ENCODE results near the gene TP53I13.

The TP53I13 gene

GRCh38 chr17:29612094-29612403 is 43.5 kb downstream of the TP53I13 start:
- H3K36me3 Mint-ChIP-seq (ENCODE audit: low read depth), result no peaks in the 10 kb centered on the region
- no peak overlapping the region for H3K4me3 Mint-ChIP-seq
- peaks cover 24% of the 10 kb centered on the region for H3K4me1 Mint-ChIP-seq (ENCODE audit: low read depth)
- no peaks in the 10 kb centered on the region for H3K9me3 Mint-ChIP-seq
- no peak overlapping the region for H3K27ac Mint-ChIP-seq
- peaks cover 7% of the 10 kb centered on the region for H3K27me3 Mint-ChIP-seq (ENCODE audit: low read depth)

GRCh38 chr17:29612404-29613280 is 44.1 kb downstream of the TP53I13 start:
- Mint-ChIP-seq H3K4me1 (ENCODE audit: low read depth) (peaks cover 25% of the 10 kb centered on the region), H3K27ac (no peak overlapping the region), H3K36me3 (ENCODE audit: low read depth) (no peaks in the 10 kb centered on the region), H3K27me3 (ENCODE audit: low read depth) (peaks cover 9% of the 10 kb centered on the region), H3K9me3 (no peaks in the 10 kb centered on the region), H3K4me3 (peak overlapping the region; percentile 31)

GRCh38 chr17:29613352-29613837 is 44.9 kb downstream of the TP53I13 start:
- Mint-ChIP-seq H3K4me1 (ENCODE audit: low read depth) (peaks cover 25% of the 10 kb centered on the region), H3K36me3 (ENCODE audit: low read depth) (no peaks in the 10 kb centered on the region), H3K27me3 (ENCODE audit: low read depth) (peaks cover 9% of the 10 kb centered on the region), H3K27ac (no peak overlapping the region), H3K4me3 (peak overlapping the region; percentile 63), H3K9me3 (no peaks in the 10 kb centered on the region)

- Mint-ChIP-seq H3K9me3 (no peaks in the 10 kb centered on the region), H3K4me3 (peak overlapping the region; percentile 63)
Measured at GRCh38 chr17:29613856-29614255, 45.4 kb downstream of the TP53I13 start.

GRCh38 chr17:29614349-29615047 is 46.0 kb downstream of the TP53I13 start:
- Mint-ChIP-seq H3K27ac (peak overlapping the region; percentile 95), H3K4me1 (ENCODE audit: low read depth) (peaks cover 25% of the 10 kb centered on the region)

More at GRCh38 chr17:29613856-29614255, 45.4 kb downstream of the TP53I13 start:
- Mint-ChIP-seq H3K36me3 (ENCODE audit: low read depth) (no peaks in the 10 kb centered on the region), H3K27ac (no peak overlapping the region), H3K27me3 (ENCODE audit: low read depth) (peaks cover 9% of the 10 kb centered on the region), H3K4me1 (ENCODE audit: low read depth) (peaks cover 25% of the 10 kb centered on the region)

GRCh38 chr17:29615048-29615385 is 46.5 kb downstream of the TP53I13 start:
- H3K4me1 Mint-ChIP-seq (ENCODE audit: low read depth), result peaks cover 25% of the 10 kb centered on the region
- no peaks in the 10 kb centered on the region for H3K9me3 Mint-ChIP-seq
- no peaks in the 10 kb centered on the region for H3K36me3 Mint-ChIP-seq (ENCODE audit: low read depth)
- H3K4me3 Mint-ChIP-seq, result peak overlapping the region; percentile 77
- H3K27me3 Mint-ChIP-seq (ENCODE audit: low read depth), result peaks cover 13% of the 10 kb centered on the region
- H3K27ac Mint-ChIP-seq, result peak overlapping the region; percentile 95

More at GRCh38 chr17:29614349-29615047, 46.0 kb downstream of the TP53I13 start:
- Mint-ChIP-seq H3K36me3 (ENCODE audit: low read depth) (no peaks in the 10 kb centered on the region), H3K9me3 (no peaks in the 10 kb centered on the region), H3K27me3 (ENCODE audit: low read depth) (peaks cover 9% of the 10 kb centered on the region), H3K4me3 (peak overlapping the region; percentile 77)

GRCh38 chr17:29615492-29616299 is 47.2 kb downstream of the TP53I13 start:
- Mint-ChIP-seq H3K4me1 (ENCODE audit: low read depth) (peaks cover 25% of the 10 kb centered on the region), H3K27me3 (ENCODE audit: low read depth) (peaks cover 14% of the 10 kb centered on the region), H3K4me3 (peak overlapping the region; percentile 77), H3K9me3 (no peaks in the 10 kb centered on the region), H3K36me3 (ENCODE audit: low read depth) (no peaks in the 10 kb centered on the region), H3K27ac (peak overlapping the region; percentile 95)

- peaks cover 14% of the 10 kb centered on the region for H3K27me3 Mint-ChIP-seq (ENCODE audit: low read depth)
- no peaks in the 10 kb centered on the region for H3K9me3 Mint-ChIP-seq
- H3K27ac Mint-ChIP-seq, result peak overlapping the region; percentile 69
- peaks cover 28% of the 10 kb centered on the region for H3K4me1 Mint-ChIP-seq (ENCODE audit: low read depth)
- no peaks in the 10 kb centered on the region for H3K36me3 Mint-ChIP-seq (ENCODE audit: low read depth)
- H3K4me3 Mint-ChIP-seq, result peak overlapping the region; percentile 77
Measured at GRCh38 chr17:29616300-29617048, 48.0 kb downstream of the TP53I13 start.

- no peaks in the 10 kb centered on the region for H3K36me3 Mint-ChIP-seq (ENCODE audit: low read depth)
- H3K4me3 Mint-ChIP-seq, result peak overlapping the region; percentile 77
- peaks cover 32% of the 10 kb centered on the region for H3K4me1 Mint-ChIP-seq (ENCODE audit: low read depth)
- peaks cover 20% of the 10 kb centered on the region for H3K27me3 Mint-ChIP-seq (ENCODE audit: low read depth)
- H3K27ac Mint-ChIP-seq, result peak overlapping the region; percentile 69
- no peaks in the 10 kb centered on the region for H3K9me3 Mint-ChIP-seq
Measured at GRCh38 chr17:29617125-29617480, 48.6 kb downstream of the TP53I13 start.

GRCh38 chr17:29617481-29618271 is 49.2 kb downstream of the TP53I13 start:
- Mint-ChIP-seq H3K27me3 (ENCODE audit: low read depth) (peaks cover 20% of the 10 kb centered on the region), H3K27ac (peak overlapping the region; percentile 69), H3K36me3 (ENCODE audit: low read depth) (no peaks in the 10 kb centered on the region), H3K4me3 (peak overlapping the region; percentile 77), H3K4me1 (ENCODE audit: low read depth) (peaks cover 34% of the 10 kb centered on the region), H3K9me3 (no peaks in the 10 kb centered on the region)

- Mint-ChIP-seq H3K27ac (no peak overlapping the region), H3K27me3 (ENCODE audit: low read depth) (peaks cover 20% of the 10 kb centered on the region), H3K4me1 (ENCODE audit: low read depth) (peaks cover 39% of the 10 kb centered on the region)
Measured at GRCh38 chr17:29618272-29619065, 50.0 kb downstream of the TP53I13 start.

GRCh38 chr17:29619251-29619650 is 50.8 kb downstream of the TP53I13 start:
- Mint-ChIP-seq H3K4me3 (no peak overlapping the region), H3K9me3 (no peaks in the 10 kb centered on the region), H3K4me1 (ENCODE audit: low read depth) (peaks cover 40% of the 10 kb centered on the region)

More at GRCh38 chr17:29618272-29619065, 50.0 kb downstream of the TP53I13 start:
- Mint-ChIP-seq H3K36me3 (ENCODE audit: low read depth) (no peaks in the 10 kb centered on the region), H3K9me3 (no peaks in the 10 kb centered on the region), H3K4me3 (no peak overlapping the region)

GRCh38 chr17:29620271-29620670 is 51.8 kb downstream of the TP53I13 start:
- Mint-ChIP-seq H3K4me3 (no peak overlapping the region), H3K9me3 (no peaks in the 10 kb centered on the region), H3K4me1 (ENCODE audit: low read depth) (peaks cover 36% of the 10 kb centered on the region), H3K27ac (no peak overlapping the region), H3K36me3 (ENCODE audit: low read depth) (no peaks in the 10 kb centered on the region), H3K27me3 (ENCODE audit: low read depth) (peaks cover 16% of the 10 kb centered on the region)

More at GRCh38 chr17:29619251-29619650, 50.8 kb downstream of the TP53I13 start:
- no peak overlapping the region for H3K27ac Mint-ChIP-seq
- no peaks in the 10 kb centered on the region for H3K36me3 Mint-ChIP-seq (ENCODE audit: low read depth)
- H3K27me3 Mint-ChIP-seq (ENCODE audit: low read depth), result peaks cover 20% of the 10 kb centered on the region

Data from T-helper 1 cell treated with Interleukin-12 subunit alpha and Interleukin-12 subunit beta and Interleukin-4 antibody, amounts not matched to agents 30 μg/mL and 1 μg/mL, for 36 hours (primary cell).